GM18951 (cell line): ENCODE results near the gene CGB1.
"Not testable (repeated sequence)": the region's sequence is repeated elsewhere in the genome, so short reads cannot be mapped to it uniquely, and the experiment has no call there.

ENCODE experiments used
- POLR2A ChIP-seq: IDR thresholded peaks from 4 replicates; pipeline ENCODE4 v1.6.1; 2011; ENCODE audit warnings: mild to moderate bottlenecking; ENCODE audit not compliant: insufficient read length, insufficient read depth; ENCODE audit errors: extremely low read depth
- in situ Hi-C: fragments of 300-500 bp; cut with MboI; formaldehyde crosslinking; loops from one replicate; pipeline ENCODE4 v1.12.0; 2022; ENCODE audit warnings: low sequenced_read_pairs, mixed read lengths, inconsistent platforms; ENCODE audit not compliant: unreplicated experiment

CGB1 gene

DNA sequence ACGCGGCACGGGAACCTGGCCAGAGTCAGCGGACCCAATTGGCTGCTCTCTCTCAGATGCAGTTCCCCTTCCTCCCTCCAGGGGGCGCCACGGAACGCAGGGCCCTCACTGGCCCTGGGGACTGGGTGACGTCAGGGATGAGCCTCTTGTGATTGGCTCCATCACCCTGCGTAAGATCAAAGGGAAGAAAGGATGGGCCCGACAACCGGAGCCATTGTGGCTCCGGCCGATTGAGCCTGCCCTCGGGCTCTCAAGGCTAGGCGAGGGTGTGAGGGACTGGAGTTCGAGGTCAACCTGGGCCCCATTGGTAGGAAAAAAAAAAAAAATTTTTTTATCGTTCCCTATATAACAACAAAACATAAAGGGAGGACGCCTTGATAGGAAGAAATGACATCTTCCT lies at the start of gene CGB1:
CGB1 (minus strand) TSS at position 81 of the 400 bp plus-strand sequence. CDS start 184 bp downstream, outside the sequence.
- in situ Hi-C loops: not testable (repeated sequence)

- in situ Hi-C loops: no loop called here
- TF ChIP-seq POLR2A: no peak
Measured at GRCh38 chr19:49086296-49086695, 49.6 kb upstream of the CGB1 start.

GRCh38 chr19:49085868-49086232 lies 49.2 kb upstream of the CGB1 start:
- TF ChIP-seq POLR2A: no peak
- in situ Hi-C loops: no loop called here

DNA sequence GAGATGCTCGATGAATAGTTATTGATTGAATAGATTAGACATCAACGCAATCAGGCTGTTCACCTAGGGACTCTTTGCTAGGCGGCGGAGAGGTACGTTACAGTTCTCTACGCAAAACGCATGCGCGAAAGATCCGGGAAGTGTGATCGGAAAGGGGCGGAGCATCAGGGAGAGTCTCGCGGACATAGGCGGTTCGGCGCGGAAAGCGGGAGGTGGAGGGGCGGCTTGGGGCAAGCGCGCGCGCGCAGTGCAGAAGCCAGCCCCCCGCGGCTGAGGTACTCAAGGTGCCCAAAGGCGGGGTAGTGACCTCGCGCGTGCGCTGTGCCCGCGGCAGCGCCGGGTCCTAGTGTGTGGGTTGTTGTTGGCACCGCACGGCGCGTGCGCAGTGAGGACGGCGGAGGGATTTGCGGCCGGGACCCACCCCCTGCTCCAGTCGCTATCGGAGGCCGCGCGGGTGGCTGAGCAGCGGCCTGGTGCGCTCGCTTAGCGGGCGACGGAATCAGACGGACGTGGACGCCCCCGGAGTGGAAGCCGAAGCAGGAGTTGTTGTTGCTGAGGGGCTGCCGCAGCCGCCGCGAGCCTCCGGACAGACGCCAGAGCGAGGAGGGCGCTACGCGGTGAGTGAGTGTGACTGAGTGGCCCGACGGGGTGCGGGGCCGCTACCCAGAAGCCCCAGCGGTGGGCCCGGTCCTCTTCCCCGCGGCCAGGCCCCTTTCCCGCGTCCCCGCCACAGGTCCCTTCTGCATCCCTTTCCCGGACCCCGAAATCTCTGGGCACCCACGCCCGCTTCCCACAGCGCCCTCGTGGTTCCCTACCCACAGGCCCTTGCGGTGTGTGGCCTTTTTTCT lies 48.5 kb upstream of the CGB1 start, which contains the start of gene SNRNP70:
SNRNP70 (plus strand) TSS at position 432 of the 848 bp plus-strand sequence. CDS start 964 bp downstream, outside the sequence.
- TF ChIP-seq POLR2A: peak; percentile 98
- in situ Hi-C loops: no loop called here

DNA sequence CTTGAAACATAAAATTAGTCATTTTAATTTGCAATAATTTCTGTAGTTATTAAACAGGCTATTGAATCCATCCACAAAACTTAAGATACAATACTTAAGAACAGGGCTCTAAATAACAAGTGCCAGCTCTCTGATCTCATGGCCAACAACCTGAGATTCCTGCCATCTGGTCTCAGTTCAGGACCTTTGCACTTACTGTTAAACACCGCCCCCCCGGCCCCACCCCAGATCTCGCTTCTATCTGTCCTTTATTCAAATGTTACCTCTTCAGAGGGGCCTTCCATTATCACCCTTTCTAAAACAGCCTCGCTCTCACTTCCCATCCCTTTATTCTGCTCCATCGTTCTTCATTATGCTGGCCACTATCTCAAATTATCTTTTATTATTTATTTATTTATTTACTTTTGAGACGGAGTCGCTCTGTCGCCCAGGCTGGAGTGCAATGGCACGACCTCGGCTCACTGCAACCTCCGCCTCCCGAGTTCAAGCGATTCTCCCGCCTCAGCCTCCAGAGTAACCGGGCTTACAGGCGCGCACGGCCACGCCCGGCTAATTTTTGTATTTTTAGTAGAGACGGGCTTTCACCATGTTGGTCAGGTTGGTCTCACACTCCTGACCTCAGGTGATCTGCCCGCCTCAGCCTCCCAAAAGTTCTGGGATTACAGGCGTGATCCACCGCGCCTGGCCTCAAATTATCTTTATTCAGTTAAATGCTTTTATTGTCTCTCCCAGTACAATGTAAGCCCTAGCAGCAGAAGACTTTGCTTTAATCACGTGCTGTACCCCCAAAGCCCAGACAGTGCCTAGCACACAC lies 47.7 kb upstream of the CGB1 start:
- no peak for TF ChIP-seq POLR2A
- in situ Hi-C loops: no loop called here

- TF ChIP-seq POLR2A: no peak
- in situ Hi-C loops: no loop called here
Measured at GRCh38 chr19:49081273-49081672, 44.6 kb upstream of the CGB1 start.

DNA sequence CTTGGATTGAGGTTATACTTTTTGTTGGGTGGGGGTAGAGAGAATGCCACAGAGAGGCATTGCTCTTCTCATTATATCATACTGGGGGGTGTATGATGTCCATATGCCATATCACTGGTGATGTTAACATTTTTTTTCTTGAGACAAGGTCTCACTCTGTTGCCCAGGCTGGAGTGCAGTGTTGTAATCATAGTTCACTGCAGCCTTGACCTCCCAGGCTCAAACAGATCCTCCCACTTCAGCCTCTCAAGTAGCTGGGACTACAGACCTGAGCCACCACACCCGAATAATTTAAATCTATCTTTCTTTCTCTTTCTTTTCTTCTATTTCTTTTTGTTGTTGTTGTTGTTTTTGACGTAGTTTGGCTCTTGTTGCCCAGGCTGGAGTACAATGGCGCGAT lies 43.7 kb upstream of the CGB1 start:
- TF ChIP-seq POLR2A: no peak
- in situ Hi-C loops: no loop called here

DNA sequence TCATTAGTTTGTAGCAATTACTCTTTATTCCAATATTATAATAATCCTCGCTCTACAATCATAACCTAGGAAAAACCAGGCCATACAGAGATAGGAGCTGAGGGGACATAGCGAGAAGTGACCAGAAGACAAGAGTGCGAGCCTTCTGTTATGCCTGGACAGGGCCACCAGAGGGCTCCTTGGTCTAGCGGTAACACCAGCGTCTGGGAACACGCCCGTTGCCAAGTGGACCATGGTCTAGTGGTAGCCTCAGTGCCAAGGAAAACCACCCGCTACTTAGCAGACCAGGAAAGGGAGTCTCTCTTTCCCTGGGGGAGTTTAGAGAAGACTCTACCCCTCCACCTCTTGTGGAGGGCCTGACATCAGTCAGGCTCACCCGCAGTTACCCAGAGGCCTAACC lies 38.2 kb upstream of the CGB1 start:
- in situ Hi-C loops: not testable (repeated sequence)

DNA sequence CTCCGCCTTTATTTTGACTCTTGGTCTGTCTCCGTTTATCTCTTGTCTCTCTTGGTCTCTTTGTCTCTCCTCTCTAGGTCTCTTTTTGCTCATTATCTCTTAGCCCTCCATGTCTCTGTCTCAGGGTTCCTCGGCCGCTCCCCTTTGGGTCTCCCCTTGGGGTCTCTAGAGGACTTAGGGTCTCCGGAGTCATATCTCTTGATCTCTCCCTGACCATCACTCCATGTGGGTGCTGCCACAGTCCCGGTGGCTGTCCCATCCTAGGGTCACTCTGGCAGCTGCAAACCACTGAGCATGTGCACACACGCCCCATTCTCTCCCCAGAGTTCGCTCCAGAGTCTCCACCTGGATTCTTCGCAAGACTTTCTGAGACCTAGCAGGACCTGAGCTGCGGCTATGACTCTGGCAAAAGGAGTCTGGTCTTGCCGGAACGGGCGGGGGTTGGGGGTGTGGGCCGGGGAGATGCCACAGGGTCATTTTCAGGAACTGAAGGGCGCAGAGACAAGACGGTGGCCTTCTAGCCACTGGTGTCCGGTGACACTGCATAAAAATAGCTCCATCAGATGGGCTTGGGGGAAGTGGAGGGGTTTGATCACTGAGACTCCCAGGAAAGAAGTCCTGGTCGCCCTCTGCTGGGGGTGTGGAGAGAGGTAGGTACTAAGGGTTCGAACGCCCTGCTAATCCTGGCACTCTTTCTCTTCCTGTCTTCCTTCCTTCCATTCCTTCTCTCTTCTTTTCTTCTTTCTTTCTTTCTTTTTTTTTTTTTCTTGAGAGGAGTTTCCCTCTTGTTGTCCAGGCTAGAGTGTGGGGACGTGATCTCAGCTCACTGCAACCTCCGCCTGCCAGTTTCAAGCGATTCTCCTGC lies 37.1 kb upstream of the CGB1 start:
- TF ChIP-seq POLR2A: no peak
- in situ Hi-C loops: no loop called here

GRCh38 chr19:49071860-49072547 lies 35.3 kb upstream of the CGB1 start:
- in situ Hi-C loops: no loop called here
- TF ChIP-seq POLR2A: no peak

DNA sequence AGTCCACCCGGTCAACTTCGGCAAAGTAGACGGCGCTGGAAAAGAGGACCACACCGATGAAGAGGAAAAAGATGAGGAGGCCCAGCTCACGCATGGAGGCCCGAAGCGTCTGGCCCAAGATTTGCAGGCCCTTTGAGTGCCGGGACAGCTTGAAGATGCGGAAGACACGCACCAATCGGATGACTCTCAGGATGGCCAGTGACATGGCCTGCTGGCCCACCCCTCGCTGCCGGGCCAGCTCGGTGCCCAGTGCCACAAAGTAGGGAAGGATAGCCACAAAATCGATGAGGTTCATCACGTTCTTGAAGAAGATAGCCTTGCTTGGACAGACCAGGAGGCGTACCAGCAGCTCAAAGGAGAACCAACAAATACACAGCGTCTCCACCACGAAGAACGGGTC lies 33.7 kb upstream of the CGB1 start:
- no peak for TF ChIP-seq POLR2A
- in situ Hi-C loops: no loop called here

- no peak for TF ChIP-seq POLR2A
- in situ Hi-C loops: no loop called here
Measured at GRCh38 chr19:49069026-49069425, 32.3 kb upstream of the CGB1 start.

DNA sequence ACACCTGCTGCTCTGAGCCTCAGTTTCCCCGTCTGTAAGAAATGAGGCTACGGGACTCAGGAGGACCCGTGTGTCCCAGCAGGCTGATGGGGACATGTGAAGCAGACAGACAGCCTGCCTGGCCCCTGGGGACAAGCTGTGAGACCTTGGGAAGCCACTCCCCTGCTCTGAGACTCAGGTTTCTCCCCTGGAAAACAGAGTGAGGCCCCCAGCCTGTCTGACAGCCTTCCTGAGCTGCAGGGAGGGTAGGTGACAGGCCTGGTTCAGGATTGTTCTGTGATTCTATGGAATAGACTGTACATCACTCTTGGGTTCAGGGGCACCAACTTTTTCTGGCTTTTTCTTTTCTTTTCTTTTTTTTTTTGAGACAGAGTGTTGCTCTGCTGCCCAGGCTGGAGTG lies 30.9 kb upstream of the CGB1 start:
- TF ChIP-seq POLR2A: no peak
- in situ Hi-C loops: no loop called here
